ENCODE data around the gene RASAL2. TPM values are rescaled to one million over a fixed set of nuclear protein-coding genes. Genes with fewer than 3 reads are reported as not detected.
"Not testable (repeated sequence)": the region's sequence is repeated elsewhere in the genome, so short reads cannot be mapped to it uniquely, and the experiment has no call there.

The RASAL2 gene
- total RNA-seq, 2 donors from 2014 or later: 16.9 to 27.8 TPM

DNA sequence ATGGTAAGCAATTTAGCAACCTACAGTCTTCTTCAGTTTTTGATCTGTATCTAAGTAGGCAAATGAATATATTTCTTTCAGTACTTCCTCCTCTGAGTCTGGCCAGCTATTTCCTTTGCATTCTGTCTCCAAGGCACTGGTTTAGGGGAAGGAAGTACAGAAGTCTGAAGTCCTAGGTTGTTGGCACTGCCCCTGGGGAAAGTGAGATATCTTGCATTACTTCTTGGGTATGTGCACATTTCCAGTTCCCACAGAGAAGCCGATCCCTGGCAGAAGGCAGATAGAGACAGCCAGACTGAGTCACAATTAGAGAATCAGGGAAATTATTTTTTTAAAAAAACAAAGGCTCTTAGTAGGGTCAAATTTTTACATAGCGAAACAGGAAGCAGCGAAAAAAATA, 98.8 kb downstream of the RASAL2 start:
- ATAC-seq (peak; percentile 71 to 90), DNase-seq (peak; percentile 43)
- intact Hi-C loops (cut with DNase I): loop anchor here in 1 of 2 donors (10.0 kb wide), 1 partner anchor 238 kb away; no protein-coding TSS in a partner anchor

DNA sequence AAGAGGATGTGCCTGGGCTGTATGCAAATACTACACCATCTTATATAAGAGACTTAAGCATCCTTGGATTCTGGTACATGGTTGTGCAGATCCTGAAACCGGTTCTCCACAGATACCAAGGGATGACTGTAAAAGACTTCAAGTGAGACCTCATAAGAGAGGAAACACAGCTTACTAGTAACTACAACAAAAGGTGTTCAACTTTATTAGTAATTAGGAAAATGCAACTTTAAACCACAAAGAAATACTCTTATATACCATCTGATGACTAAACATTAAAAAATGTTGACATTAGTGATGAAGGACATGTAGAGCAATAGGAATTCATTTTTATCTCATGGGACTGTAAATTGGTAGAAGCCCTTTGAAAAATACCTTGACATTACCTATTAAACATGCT, 102.7 kb downstream of the RASAL2 start:
- ATAC-seq: no peak
- intact Hi-C loops (cut with DNase I): loop anchor here in 1 of 2 donors (10.0 kb wide), 1 partner anchor 242 kb away; no protein-coding TSS in a partner anchor

DNA sequence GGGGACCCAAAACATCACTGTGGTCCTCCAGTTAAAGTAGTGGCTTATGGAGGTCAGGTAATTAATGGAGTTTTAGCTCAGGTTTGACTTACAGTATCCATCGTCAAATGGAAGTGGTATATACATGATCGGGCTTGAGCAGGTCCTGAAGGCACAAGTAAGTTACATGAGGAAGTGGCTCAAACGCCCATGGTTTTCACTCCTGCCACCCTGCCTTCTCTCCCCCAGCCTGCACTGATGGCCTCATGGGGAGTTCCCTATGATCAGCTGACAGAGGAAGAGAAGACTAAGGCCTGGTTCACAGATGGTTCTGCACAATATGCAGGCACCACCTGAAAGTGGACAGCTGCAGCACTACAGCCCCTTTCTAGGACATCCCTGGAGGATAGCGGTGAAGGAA, 108.2 kb downstream of the RASAL2 start:
- DNase-seq; ATAC-seq; intact Hi-C loops (cut with DNase I): not testable (repeated sequence)

More for the DNA sequence above, 102.7 kb downstream of the RASAL2 start:
- no peak for DNase-seq

DNA sequence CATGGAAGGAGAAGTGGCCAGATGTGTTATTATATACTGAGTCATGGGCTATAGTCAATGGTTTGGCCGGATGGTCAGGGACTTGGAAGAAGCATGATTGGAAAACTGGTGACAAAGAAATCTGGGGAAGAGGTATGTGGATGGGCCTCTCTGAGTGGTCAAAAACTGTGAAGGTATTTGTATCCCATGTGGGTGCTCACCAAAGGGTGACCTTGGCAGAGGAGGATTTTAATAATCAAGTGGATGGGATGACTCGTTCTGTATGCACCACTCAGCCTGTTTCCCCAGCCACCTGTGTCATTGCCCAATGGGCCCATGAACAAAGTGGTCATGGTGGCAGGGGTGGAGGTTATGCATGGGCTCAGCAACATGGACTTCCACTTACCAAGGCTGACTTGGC, 108.6 kb downstream of the RASAL2 start:
- intact Hi-C loops (cut with DNase I); DNase-seq; ATAC-seq: not testable (repeated sequence)

DNA sequence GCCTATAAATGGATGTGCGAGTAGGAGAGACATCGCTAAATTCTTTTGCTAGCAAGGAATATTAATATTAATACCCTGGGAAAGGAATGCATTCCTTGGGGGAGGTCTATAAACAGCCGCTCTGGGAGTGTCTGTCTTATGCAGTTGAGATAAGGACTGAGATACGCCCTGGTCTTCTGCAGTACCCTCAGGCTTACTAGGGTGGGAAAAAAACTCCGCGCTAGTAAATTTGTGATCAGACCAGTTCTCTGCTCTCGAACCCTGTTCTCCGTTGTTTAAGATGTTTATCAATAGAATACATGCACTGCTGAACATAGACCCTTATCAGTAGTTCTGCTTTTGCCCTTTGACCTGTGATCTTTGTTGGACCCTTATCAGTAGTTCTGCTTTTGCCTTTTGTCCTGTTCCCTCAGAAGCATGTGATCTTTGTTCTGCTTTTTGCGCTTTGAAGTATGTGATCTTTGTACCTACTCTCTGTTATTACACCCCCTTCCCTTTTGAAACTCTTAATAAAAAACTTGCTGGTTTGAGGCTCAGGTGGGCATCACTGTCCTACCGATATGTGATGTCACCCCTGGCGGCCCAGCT, 114.5 kb downstream of the RASAL2 start:
- DNase-seq; intact Hi-C loops (cut with DNase I); ATAC-seq: not testable (repeated sequence)

DNA sequence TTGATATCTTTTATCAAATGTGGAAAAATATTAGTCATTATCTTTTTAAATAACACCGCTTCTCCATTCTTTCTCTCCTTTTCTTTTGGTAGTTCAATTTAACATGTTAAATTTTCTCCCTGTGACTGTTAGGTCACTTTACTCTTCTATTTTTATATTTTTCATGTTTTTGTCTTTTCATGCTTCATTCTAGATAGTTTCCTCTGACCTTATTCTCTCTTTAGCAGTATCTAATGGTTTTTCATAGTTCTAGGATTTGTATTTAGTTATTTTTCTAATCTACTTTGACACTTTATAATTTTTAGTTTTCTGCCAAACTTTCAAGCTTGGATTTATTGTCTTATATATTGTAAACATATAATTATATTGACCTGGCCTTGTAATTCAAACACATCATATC, 116.0 kb downstream of the RASAL2 start:
- ATAC-seq (no peak), DNase-seq (no peak)
- intact Hi-C loops (cut with DNase I): no loop called here

DNA sequence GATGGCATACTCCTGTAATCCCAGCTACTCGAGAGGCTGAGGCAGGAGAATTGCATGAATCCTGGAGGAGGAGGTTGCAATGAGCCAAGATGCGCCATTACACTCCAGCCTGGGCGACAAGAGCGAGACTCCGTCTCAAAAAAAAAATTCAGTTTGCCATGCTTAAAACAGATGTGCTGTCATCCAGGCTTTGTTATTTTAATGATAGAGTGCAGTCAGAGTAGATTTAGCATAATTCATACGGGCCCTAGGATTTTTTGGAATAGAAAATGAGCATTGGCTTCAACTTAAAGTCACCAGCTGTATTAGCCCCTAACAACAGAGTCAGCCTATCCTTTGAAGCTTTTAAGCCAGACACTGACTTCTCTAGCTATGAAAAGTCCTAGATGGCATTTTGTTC, 124.6 kb downstream of the RASAL2 start:
- intact Hi-C loops (cut with DNase I): no loop called here
- no peak for ATAC-seq
- no peak for DNase-seq

DNA sequence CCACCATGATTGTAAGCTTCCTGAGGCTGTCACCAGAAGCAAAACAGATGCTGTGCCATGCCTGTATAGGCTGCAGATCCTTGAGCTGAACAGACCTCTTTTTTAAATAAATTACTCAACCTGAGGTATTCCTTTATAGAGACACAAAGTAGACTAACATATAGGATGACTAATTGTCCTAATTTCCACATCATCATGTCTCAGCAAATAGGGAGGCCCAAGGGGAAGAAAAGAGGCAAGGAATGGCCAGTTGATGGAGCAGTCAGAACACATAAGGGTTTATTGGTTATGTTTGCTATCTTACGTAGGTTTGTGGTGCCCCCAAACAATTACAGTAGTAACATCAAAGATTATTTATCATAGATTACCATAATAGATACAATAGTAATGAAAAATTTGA, 126.2 kb downstream of the RASAL2 start:
- no peak for ATAC-seq
- intact Hi-C loops (cut with DNase I): no loop called here
- DNase-seq: no peak

DNA sequence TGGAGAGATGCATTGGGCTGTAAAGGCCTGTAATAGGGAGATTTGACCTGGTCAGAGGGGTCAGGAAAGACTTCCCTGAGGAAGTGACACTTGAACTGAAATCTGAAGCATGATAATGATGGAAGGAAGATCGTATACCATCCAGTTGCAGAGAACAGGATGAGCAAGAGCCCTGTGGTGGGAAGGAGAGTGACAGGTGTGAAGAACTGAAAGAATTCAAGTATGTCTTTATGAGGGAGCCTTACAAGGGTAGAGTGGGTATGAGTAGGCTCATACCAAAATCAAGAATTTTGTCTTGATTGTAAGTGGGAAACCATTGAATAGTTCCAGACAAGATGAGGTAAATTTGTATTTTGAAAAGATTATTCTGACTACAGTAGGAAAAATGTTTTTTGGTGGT, 129.4 kb downstream of the RASAL2 start:
- intact Hi-C loops (cut with DNase I): no loop called here
- no peak for ATAC-seq
- no peak for DNase-seq

DNA sequence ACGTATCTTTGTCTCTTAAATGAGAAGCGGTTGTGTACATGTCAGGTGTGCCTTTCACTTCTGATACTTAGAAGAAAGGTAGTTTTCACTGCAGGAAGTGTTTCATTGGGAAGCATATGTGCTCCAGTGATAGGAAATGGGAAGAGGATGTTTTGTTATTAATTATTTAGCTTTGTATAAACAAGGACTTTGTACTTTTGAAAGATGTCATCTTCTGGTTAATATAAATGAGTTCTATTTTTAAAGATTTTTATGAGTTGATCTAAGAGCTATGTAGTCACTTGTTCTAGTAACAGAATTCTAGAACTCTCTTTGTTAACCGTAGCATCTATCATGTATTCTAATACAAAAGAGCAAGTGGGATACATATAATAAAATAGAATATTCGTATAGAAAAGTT, 130.5 kb downstream of the RASAL2 start:
- ATAC-seq (no peak), DNase-seq (no peak)
- intact Hi-C loops (cut with DNase I): no loop called here

DNA sequence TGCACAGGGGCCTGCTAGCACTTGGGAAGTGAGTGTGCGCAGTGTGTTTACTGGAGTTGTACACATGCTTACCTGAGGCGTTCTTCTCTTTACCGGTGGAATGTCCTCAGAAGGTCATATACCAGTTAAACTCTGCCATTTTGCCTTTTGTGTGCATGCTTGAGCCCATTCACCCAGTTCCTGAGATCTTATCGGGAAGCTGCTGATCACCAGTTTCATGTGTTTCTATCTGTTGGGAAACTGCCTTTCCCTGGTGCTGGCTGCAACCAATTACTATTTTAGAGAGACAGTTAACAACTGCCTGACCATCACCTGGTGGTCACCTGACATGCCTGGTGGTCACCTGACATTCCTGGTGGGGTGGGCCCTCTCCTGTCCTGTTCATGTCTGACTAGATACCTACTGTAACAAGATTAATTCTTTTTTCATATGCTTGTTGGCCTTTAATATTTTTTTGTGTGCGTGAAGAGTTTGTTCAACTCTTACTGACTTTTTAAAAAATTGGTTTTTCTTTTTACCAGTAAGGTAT, 137.0 kb downstream of the RASAL2 start:
- ATAC-seq (no peak), DNase-seq (no peak)
- intact Hi-C loops (cut with DNase I): loop anchor here in 1 of 2 donors (10.0 kb wide), 1 partner anchor 56 kb away; no protein-coding TSS in a partner anchor

DNA sequence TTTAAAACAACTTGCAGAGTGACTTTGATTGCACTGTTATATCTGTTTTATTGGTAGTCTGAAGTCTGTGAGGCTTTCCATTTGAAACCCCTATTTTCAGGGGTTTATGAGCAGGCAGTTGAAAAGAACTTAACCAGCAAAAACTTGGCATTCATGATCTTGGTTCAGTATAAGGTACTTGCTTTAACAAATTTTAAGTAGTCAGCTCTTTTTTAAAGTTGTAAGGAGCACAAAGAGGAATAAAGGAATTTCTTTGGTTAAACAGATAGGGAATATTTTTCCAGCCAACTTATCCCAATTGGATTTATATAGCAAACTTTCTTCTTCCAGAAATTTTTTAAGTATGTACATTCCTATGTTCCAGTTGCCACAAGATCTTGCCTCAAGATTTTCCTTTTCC, 138.2 kb downstream of the RASAL2 start:
- intact Hi-C loops (cut with DNase I): loop anchor here in 1 of 2 donors (10.0 kb wide), 1 partner anchor 57 kb away; no protein-coding TSS in a partner anchor
- DNase-seq (no peak), ATAC-seq (no peak)

DNA sequence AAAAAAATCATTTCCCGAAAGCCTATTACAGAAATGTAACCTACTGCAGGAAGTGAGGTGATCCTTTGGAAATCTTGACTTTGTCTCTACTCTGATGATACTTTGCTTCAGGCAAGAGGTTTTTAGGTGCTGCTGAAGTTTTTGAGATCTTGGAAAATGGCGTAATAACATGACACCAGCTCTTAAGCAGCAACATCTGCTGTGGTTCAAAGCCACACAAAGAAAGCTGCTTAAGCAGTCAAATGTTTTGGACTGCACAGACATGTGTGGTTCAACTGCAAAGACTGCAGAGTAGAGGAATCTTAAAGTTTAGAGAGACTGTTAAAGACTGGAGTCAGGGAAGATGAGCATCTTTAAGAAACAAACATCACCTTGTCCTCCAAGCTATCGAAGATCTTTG, 139.0 kb downstream of the RASAL2 start:
- intact Hi-C loops (cut with DNase I): loop anchor here in 1 of 2 donors (10.0 kb wide), 1 partner anchor 58 kb away; no protein-coding TSS in a partner anchor
- ATAC-seq: no peak
- no peak for DNase-seq

DNA sequence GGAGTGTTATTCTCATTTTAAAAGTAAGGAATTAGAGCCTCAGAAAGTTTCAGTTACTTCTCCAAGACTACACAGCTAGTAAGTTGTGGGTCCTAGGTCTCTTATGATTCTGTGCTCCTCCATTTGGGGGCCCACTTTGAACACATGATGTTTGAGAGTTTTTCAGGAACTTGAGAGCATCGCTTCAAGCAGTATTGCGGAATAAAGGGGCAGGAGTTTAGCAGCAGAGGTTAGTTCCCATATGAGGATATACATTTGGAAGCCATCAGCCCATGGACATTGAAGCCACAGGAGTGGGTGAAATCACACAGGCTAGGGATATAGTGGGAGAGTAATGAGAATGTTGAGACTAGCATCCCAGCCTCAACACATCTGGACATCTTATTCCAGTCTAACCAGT, 143.2 kb downstream of the RASAL2 start:
- ATAC-seq: no peak
- no peak for DNase-seq
- intact Hi-C loops (cut with DNase I): loop anchor here in 1 of 2 donors (10.0 kb wide), 1 partner anchor 62 kb away; no protein-coding TSS in a partner anchor

DNA sequence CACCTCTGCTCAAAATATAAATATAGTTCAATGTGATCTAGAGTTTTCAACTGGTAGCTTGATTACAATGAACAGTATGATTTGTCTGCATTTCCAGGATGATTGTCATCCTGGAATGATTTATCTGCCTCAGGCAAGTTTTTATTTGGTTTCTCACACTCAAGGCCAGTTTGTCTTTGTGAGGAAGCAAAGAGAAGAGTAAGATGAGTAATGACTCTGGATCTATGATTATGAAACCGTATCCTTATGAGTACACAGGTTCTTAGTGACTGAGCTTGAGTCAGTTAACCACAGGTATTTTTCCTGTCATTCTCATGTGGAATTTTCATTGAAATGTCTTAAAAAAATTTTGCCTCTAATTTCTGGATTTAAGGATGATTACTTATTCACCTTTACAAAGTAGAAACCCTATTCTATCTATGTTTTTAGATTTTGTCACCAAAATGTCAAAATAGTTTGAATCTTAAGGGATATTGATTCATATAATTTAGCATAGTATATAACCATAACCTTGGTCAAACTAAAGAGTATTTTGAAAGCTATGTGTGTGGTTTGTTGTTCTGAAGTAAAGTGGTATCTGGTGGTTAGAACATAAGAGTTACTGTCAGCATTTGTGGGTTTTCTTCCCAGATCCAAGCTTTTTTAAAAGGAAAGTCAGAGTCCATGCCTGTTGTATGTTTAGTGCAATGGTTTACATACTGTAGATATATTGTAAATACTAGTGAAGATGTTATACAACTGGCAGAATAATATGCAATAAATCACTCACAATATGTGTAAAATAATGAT, 145.0 kb downstream of the RASAL2 start:
- intact Hi-C loops (cut with DNase I): loop anchor here in 1 of 2 donors (10.0 kb wide), 1 partner anchor 64 kb away; no protein-coding TSS in a partner anchor
- ATAC-seq: peak; percentile 41 to 94
- DNase-seq: no peak

DNA sequence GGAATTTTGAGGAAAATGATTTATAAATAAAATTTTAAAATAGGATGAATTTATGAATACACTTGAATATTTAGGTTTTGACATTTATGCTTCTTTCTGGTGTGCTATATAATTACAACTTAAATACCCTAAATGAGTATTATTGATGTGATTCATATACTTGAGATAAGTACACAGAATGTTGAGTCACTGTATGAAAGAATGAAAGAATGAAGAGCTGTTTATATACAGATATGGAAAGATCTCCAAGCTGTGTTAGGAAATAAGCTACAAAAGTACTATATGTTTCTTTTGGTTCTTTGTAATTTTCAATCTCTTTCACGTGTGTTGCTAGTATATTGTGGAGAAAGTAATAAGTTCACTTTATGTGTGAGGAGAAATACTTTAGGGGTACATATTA, 147.2 kb downstream of the RASAL2 start:
- ATAC-seq (no peak), DNase-seq (no peak)
- intact Hi-C loops (cut with DNase I): no loop called here

DNA sequence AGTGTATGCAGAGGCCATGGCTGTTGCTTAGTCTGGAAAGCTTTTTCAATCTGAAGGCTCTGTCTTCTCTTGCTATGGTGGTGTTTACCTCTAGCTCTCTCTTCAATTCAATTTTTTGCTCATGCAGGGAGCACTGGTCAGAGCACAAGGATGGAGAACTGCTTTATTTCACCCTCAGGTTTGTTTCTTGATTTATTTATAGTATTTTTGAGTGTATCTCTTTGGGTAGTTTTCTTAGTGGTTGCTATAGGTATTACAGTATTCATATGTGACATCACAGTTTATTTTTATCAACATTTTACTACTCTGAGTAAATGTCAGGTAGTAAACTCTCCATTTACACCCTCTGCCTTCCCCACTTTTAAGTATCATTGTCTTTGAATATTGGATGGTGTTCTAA, 147.9 kb downstream of the RASAL2 start:
- intact Hi-C loops (cut with DNase I): no loop called here
- DNase-seq (no peak), ATAC-seq (no peak)

DNA sequence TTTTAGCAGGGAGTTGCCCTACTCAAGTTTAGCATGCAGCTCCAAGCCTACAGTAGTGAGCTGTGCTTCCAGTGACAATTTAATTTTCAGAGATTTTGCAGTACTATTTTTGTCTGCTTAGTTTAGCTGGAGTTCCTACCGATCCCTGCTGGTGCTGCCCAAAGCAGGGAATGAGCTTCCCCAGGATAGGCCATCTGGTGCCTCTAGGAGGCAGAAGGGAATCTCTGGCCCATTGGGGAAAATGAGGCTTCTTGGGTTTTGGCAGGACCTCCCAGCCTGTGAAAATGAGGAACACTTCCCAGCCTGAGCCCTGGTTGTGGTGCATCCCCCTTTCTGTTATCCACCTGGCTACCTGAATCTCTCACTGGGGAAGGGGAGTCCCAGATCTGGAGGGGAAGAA, 149.2 kb downstream of the RASAL2 start:
- ATAC-seq (no peak), DNase-seq (no peak)
- intact Hi-C loops (cut with DNase I): no loop called here

DNA sequence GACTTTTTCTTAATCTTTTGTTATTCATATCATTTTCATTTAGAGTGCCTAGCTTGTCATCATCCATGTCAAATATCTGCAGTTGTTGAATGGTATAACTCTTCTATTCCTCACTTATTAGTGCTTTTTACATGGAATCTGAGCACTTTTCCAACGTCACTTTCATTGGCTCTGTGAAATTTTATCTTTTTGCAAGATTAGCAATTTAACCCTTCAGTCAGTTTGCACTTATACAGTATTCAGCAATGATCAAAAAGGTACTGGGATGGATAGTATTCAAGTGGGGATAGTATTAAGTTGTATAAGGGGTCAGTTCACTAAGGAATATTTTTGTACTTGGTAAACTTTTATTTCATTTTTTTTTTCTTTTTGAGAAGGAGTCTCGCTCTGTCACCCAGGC, 150.0 kb downstream of the RASAL2 start:
- intact Hi-C loops (cut with DNase I): no loop called here
- no peak for DNase-seq
- ATAC-seq: no peak

DNA sequence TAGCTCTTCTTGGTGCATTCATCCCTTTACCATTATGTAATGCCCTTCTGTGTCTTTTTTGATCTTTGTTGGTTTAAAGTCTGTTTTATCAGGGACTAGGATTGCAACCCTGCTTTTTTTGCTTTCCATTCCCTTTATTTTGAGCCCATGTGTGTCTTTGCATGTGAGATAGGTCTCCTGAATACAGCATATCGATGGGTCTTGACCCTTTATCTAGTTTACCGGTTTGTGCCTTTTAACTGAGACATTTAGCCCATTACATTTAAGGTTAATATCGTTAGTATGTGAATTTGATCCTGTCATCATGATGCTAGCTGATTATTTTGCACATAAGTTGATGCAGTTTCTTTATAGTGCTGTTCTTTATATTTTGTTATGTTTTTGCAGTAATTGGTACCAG, 154.4 kb downstream of the RASAL2 start:
- DNase-seq; intact Hi-C loops (cut with DNase I); ATAC-seq: not testable (repeated sequence)

All from left cardiac atrium (tissue), 4 donors.